Fibroblast of skin of left quadriceps (primary cell): ENCODE measurements around the gene SERPINB6.
"Not testable (repeated sequence)": the region's sequence is repeated elsewhere in the genome, so short reads cannot be mapped to it uniquely, and the experiment has no call there.

Source experiments
- DNase-seq, 2 experiments: peaks; one replicate each; pipeline ENCODE4 v3.0.0-alpha.2; 2013; ENCODE audit warnings: low read depth in 2 of 2

SERPINB6 gene

GRCh38 chr6:2971420-2972218 is at the start of gene SERPINB6:
SERPINB6 (minus strand) TSS chr6:2971567; CDS start chr6:2959332, 12,235 bp downstream.
- no peak for DNase-seq

GRCh38 chr6:3019749-3020320 is 48.5 kb upstream of the SERPINB6 start:
- DNase-seq, result no peak

- DNase-seq, result no peak
Measured at GRCh38 chr6:3019065-3019464, 47.7 kb upstream of the SERPINB6 start.

DNA sequence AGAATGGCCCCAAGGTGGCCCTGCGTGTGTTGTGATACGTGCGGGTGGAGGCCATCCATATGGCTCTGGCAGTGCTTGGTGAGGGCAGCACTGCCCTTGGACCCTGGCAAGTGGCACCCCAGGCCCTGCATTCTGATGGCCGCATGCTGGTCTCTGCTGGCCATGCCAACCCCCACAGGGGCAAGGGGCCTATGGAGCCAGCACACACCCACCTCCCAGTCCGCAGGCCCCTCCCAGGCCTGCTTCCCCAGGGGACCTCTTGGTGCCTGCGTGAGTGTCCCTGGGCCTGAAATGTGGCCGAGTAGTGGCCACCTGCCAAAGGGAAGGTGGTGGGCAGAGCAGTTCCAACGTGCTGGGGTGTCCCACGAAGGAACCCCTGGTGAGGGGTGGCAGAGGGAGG is 45.9 kb upstream of the SERPINB6 start:
- DNase-seq, result no peak

DNA sequence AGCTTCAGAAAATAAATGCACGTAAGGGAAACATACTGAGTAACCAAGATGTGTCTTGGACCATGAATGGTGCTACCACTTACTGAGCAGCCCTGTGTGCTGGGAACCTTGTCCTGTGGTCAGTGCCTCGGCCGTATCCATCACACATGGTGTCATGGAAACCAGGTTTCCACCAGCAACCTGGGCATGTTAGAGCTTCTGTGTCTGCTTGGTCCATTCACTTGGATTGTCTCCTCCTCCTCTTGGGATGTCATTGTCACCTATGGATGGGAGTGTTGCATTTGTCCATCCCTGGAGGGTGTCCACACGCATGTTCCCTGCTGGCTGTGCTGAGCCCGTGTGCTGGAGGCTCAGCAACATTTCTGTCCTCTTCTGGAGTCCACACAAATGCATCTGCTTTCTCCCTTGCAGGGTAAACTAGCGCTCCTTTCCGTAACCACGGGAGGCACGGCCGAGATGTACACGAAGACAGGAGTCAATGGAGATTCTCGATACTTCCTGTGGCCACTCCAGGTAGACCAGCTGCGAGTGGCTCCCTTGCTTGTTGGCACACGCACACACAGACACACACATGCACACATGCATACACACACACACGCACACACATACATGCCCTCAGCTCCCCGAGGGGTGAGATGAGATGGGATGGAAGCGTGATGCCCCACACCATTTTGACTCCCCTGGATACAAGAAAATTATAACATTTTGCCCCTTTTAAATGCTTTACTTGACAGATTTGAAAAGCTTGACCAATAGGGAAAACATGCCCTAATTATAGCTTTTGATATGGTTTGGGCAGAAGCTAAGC is 45.3 kb upstream of the SERPINB6 start:
- no peak for DNase-seq

- no peak for DNase-seq
Measured at GRCh38 chr6:3015144-3015543, 43.8 kb upstream of the SERPINB6 start.

GRCh38 chr6:3014675-3015066 is 43.3 kb upstream of the SERPINB6 start:
- DNase-seq, result no peak

- DNase-seq, result no peak
Measured at GRCh38 chr6:3013901-3014674, 42.7 kb upstream of the SERPINB6 start.

DNA sequence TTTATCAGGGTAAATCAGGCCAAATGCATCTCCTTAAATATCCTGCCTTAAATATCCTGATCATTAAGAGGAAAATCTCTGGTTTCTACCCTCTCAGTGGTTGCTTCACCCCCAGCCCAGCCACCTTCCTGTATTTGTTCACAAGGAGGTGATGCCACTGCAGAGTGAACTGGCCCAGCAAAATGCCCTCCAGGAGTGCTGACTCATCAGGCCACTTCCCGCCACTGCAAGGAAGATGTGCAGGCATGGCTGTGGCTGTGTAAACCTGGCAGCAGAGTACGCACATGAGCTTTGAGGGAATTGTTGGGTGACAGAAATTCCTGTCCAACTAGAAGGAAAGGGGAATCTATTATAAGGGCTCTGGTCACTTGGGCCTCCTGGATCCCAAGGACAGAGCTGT is 42.1 kb upstream of the SERPINB6 start:
- DNase-seq, result no peak

DNA sequence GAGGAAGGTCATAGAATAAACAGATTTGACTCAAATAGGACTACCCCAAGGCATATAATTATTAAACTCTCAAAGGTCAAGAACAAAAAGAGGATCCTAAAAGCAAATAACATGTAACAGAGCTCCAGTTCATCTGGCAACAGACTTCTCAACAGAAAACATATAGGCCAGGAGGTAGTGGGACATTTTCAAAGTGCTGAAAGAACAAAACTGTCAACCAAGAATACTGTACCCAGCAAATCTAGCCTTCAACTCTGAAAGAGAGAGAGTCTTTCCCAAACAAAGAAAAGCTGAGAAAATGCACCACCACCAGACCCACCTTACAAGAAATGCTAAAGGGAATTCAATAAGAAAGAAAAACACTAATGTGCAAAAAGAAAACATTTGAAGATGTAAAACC is 40.2 kb upstream of the SERPINB6 start:
- no peak for DNase-seq

DNA sequence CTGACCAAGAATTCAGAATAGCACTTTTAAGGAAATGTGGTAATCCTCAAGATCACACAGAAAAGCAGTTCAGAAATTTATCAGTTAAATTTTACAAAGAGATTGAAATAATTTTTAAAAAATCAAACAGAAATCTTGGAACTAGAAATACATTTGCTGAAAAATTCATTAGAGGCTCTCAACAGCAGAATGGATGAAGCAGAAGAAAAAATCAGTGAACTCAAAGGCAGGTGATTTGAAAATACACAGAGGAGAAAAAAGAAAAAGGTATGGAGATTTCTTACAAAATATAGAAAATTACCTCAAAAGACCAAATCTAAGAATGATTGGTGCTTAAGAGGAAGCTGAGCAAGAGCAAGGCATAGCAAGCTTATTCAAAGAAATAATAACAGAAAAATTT is 39.8 kb upstream of the SERPINB6 start:
- no peak for DNase-seq

- DNase-seq, result no peak
Measured at GRCh38 chr6:3009930-3010329, 38.6 kb upstream of the SERPINB6 start.

DNA sequence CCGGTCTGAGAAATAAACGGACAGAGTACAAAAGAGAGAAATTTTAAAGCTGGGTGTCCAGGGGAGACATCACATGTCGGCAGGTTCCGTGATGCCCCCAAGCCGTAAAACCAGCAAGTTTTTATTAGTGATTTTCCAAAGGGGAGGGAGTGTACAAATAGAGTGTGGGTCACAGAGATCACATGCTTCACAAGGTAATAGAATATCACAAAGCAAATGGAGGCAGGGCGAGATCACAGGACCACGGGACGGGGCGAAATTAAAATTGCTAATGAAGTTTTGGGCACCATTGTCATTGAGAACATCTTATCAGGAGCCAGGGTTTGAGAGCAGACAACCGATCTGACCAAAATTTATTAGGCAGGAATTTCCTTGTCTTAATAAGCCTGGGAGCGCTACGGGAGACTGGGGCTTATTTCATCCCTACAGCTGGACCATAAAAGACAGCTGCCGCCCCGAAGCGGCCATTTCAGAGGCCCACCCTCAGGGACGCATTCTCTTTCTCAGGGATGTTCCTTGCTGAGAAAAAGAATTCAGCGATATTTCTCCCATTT is 37.4 kb upstream of the SERPINB6 start:
- DNase-seq, result not testable (repeated sequence)

GRCh38 chr6:3007571-3007970 is 36.2 kb upstream of the SERPINB6 start:
- DNase-seq, result no peak

DNA sequence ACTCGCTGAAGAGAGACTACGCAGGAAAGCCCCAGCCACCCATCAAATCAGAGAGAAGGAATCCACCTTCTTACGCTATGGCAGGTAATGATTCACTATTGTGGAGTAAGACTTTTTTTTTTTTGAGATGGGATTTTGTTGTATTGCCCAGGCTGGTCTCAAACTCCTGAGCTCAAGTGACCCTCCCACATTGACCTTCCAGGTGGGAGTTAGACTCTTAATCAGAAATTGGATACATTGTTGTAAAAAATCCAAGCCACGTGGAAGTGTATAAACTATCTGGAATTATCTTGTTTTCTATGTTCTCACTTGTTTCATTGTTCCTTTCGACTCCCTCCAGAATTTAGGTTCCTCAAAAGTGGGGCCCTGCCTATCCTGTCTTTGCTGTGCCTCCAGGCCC is 35.1 kb upstream of the SERPINB6 start:
- DNase-seq, result no peak

DNA sequence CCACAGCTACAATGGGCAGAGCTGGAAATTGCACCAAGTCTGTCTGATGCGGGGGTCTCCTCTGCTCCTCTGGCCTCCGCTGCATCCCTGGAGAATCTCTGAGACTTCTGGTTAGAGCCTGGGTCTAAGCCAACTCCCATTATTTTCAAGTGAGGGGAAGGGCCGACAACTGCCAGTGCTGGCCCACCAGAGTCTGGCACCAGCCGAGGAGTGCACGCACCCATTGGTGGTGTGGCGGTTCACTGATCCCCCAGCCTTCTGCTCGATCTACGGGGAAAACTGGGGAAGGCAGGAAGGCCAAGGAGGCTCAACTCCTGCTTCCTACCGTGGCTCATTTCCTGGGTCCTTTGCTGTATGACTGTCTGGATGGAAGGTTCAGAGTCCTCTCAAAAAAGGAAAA is 34.5 kb upstream of the SERPINB6 start:
- no peak for DNase-seq

GRCh38 chr6:3005077-3005476 is 33.7 kb upstream of the SERPINB6 start:
- DNase-seq, result no peak

GRCh38 chr6:3003226-3003625 is 31.9 kb upstream of the SERPINB6 start:
- not testable (repeated sequence) for DNase-seq

DNA sequence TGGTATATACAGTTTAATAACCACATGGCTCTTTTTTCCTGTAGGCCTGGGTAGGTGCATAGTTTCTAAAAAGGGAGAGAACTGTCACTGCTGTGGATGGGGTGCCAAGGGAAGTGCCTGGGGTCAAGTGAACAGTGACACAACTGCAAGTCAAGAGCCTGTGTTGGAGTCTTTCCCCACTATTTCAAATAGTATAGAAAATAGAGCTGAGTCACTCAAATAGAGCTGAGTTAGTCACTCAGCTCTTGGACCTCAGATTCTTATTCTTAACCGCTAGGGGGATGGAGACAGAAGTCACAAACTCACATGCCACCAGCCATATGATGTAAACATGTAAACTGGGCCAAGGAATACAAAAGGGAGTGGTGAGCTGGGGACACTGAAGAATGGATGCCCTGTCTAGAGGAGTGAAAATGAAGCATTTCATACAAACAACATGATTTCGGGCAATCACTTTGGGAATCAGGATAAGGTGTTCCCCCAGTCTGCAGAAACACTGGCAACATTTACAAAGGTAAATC is 30.5 kb upstream of the SERPINB6 start:
- peak; percentile 44 to 47 for DNase-seq

DNA sequence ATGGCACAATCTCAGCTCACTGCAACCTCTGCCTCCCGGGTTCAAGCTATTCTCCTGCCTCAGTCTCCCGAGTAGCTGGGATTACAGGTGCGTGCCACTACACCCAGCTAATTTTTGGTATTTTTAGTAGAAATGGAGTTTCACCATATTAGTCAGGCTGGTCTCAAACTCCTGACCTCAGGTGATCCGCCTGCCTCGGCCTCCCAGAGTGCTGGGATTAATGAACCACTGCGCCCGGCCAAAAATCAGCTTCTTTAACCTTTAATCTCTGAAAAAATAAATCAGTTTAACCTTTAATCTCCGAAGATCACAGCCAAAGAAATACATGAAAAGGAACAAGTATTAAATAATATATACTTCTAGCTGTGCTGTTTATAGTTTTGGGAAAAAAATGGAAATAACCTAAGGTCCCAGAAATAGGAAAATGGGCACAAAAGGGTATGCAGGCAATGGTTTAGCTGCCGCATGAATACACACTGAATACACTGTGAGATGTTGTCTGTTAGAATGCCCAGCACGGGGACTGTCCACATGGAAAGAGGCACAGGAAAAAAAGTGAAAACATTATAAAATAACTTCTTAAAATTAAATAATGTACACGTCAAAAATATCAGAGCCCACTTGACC is 29.9 kb upstream of the SERPINB6 start:
- no peak for DNase-seq
